HG03432 (cell line): ENCODE data around the gene FGF12.

Experiments used
- ATAC-seq: cut with Tn5 transposase; IDR thresholded peaks from one replicate; pipeline ENCODE4 v1.9.1; 2021; ENCODE audit warnings: mild to moderate bottlenecking, moderate library complexity; ENCODE audit not compliant: unreplicated experiment

FGF12 gene

GRCh38 chr3:192133271-192133670 lies 594.1 kb downstream of the FGF12 start:
- ATAC-seq, result no peak

GRCh38 chr3:192130534-192131132 lies 596.7 kb downstream of the FGF12 start:
- peak; percentile 52 for ATAC-seq

GRCh38 chr3:192129586-192129985 lies 597.8 kb downstream of the FGF12 start:
- ATAC-seq, result no peak

- ATAC-seq, result peak; percentile 86
Measured at GRCh38 chr3:192128922-192129321, 598.4 kb downstream of the FGF12 start.

- ATAC-seq, result peak; percentile 32
Measured at GRCh38 chr3:192128060-192128459, 599.3 kb downstream of the FGF12 start.

- ATAC-seq, result peak; percentile 91
Measured at GRCh38 chr3:192122832-192123594, 604.3 kb downstream of the FGF12 start.

GRCh38 chr3:192121923-192122322 lies 605.4 kb downstream of the FGF12 start:
- ATAC-seq, result no peak

GRCh38 chr3:192108820-192109219 lies 618.5 kb downstream of the FGF12 start:
- no peak for ATAC-seq

- no peak for ATAC-seq
Measured at GRCh38 chr3:192106543-192106942, 620.8 kb downstream of the FGF12 start.

GRCh38 chr3:192092388-192093005 lies 634.8 kb downstream of the FGF12 start:
- ATAC-seq, result peak; percentile 76

GRCh38 chr3:192091831-192092230 lies 635.5 kb downstream of the FGF12 start:
- ATAC-seq, result no peak

GRCh38 chr3:192090586-192090985 lies 636.8 kb downstream of the FGF12 start:
- peak; percentile 63 for ATAC-seq
